Osteocyte (in vitro differentiated cells): Measurements from ENCODE around the gene MYO18B. TPM values are rescaled to one million over a fixed set of nuclear protein-coding genes. Genes with fewer than 3 reads are reported as not detected.

Experiments
- DNase-seq: peaks from one replicate; pipeline ENCODE4 v3.0.0; 2021; ENCODE audit warnings: mixed read lengths; ENCODE audit not compliant: unreplicated experiment; ENCODE audit errors: extremely low spot score
- H3K27ac Mint-ChIP-seq: one replicate; pipeline ENCODE4 v1.8.0; 2021; ENCODE audit warnings: mild to moderate bottlenecking, mixed read lengths; ENCODE audit not compliant: unreplicated experiment
- H3K27me3 Mint-ChIP-seq: one replicate; pipeline ENCODE4 v1.8.0; 2021; ENCODE audit warnings: mixed read lengths; ENCODE audit not compliant: unreplicated experiment
- H3K36me3 Mint-ChIP-seq: one replicate; pipeline ENCODE4 v1.8.0; 2021; ENCODE audit warnings: mixed read lengths; ENCODE audit not compliant: unreplicated experiment
- H3K4me1 Mint-ChIP-seq: one replicate; pipeline ENCODE4 v1.8.0; 2021; ENCODE audit warnings: mixed read lengths; ENCODE audit not compliant: unreplicated experiment
- H3K4me3 Mint-ChIP-seq: one replicate; pipeline ENCODE4 v1.8.0; 2021; ENCODE audit warnings: mild to moderate bottlenecking, moderate library complexity, mixed read lengths; ENCODE audit not compliant: unreplicated experiment
- H3K9me3 Mint-ChIP-seq: one replicate; pipeline ENCODE4 v1.8.0; 2021; ENCODE audit warnings: mixed read lengths; ENCODE audit not compliant: unreplicated experiment
- total RNA-seq: library from RNA; stranded (reverse); gene quantifications from 2 replicates; pipeline ENCODE4 v1.2.1, GENCODE V29; 2021
- TF ChIP-seq, protein P1 (sequence below): fragments of 200-600 bp; sonication (generic); IDR thresholded peaks from 2 replicates; pipeline ENCODE4 v1.5.0; 2021; ENCODE audit warnings: antibody characterized with exemption, mild to moderate bottlenecking, moderate library complexity

MYO18B gene
- total RNA-seq, 1 donor from 2014 or later, result not detected

DNA sequence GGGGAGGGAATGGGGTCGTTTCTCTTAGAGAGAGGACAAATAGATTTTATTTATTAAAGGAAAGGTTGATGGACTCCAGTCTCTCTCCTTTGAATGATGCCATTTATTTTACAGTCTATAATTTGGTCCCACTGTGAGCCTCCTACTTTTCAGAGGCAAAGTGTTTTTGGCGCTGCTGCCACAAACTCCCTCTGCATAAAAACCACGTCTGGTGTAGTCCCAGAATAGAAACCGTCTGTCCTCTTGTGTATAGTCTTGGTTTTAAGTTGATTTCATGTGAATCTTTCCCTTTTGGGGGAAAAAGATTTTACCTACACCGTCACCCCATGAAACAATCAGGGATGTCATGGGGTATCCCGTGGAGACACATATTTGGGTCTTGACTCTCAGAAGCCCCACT lies 283.6 kb downstream of the MYO18B start:
- Mint-ChIP-seq H3K4me1 (no peaks in the 10 kb centered on the region), H3K36me3 (no peaks in the 10 kb centered on the region), H3K9me3 (peaks cover 11% of the 10 kb centered on the region), H3K4me3 (no peak overlapping the region), H3K27me3 (no peaks in the 10 kb centered on the region), H3K27ac (no peak overlapping the region)
- DNase-seq, result no peak
- TF ChIP-seq, protein P1, sequence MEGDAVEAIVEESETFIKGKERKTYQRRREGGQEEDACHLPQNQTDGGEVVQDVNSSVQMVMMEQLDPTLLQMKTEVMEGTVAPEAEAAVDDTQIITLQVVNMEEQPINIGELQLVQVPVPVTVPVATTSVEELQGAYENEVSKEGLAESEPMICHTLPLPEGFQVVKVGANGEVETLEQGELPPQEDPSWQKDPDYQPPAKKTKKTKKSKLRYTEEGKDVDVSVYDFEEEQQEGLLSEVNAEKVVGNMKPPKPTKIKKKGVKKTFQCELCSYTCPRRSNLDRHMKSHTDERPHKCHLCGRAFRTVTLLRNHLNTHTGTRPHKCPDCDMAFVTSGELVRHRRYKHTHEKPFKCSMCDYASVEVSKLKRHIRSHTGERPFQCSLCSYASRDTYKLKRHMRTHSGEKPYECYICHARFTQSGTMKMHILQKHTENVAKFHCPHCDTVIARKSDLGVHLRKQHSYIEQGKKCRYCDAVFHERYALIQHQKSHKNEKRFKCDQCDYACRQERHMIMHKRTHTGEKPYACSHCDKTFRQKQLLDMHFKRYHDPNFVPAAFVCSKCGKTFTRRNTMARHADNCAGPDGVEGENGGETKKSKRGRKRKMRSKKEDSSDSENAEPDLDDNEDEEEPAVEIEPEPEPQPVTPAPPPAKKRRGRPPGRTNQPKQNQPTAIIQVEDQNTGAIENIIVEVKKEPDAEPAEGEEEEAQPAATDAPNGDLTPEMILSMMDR, result no peak

DNA sequence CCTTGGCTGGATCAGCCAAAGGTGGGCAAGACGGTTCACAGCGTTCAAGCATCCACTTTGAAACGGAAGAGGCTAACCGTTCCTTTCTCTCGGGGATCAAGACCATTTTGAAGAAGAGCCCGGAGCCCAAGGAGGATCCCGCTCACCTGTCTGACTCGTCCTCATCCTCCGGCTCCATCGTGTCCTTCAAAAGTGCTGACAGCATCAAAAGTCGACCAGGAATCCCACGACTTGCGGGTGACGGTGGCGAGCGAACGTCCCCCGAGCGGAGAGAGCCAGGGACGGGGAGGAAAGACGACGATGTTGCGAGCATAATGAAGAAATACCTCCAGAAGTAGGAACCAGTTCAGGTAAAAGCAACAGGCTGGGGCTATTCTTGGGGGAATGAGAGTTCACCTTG lies 285.4 kb downstream of the MYO18B start:
- Mint-ChIP-seq H3K4me1 (no peaks in the 10 kb centered on the region), H3K9me3 (peaks cover 7% of the 10 kb centered on the region), H3K27ac (no peak overlapping the region), H3K4me3 (no peak overlapping the region), H3K27me3 (no peaks in the 10 kb centered on the region), H3K36me3 (no peaks in the 10 kb centered on the region)
- TF ChIP-seq, protein P1, result no peak
- DNase-seq, result no peak

DNA sequence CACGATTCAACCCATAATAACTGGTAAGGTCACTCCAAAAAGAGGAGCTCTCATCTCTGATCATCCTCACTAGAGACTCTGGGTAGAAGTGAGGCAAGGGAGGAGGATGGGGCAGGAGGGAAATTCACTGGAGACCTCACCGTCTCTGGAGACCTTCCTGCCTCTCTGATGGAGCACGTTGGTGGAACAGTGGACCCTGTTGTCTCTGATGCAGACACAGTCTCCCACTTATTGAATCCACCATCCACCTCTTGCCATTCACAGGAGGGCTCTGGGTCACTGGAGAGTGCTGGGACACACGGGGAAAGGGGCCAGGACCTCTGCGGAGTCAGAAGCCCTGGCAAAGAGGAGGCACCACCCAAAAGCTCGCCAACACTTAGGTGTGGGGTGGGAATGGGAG lies 289.7 kb downstream of the MYO18B start:
- DNase-seq, result no peak
- H3K27me3 Mint-ChIP-seq, result no peaks in the 10 kb centered on the region
- H3K36me3 Mint-ChIP-seq, result no peaks in the 10 kb centered on the region
- H3K9me3 Mint-ChIP-seq, result peaks cover 21% of the 10 kb centered on the region
- no peaks in the 10 kb centered on the region for H3K4me1 Mint-ChIP-seq
- H3K4me3 Mint-ChIP-seq, result no peak overlapping the region
- no peak overlapping the region for H3K27ac Mint-ChIP-seq
- TF ChIP-seq, protein P1, result no peak

DNA sequence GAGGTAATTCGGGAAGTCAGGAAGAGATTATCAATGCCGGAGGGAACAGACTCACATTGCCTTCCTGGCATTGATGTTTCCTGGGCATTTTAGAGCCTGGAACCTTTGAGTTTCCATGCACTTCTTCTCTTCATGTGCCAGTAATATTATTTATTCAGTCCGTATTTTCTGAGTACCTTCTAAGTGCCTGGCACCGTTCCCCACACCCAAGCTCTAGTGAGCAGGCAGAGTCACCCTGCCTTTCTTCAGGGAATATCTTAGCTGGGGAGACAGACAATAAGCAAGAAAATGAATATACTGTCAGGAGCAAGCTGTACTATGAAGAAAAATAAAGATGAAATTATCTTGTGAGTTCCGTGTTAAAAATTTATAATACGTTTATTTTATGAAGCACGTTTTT lies 291.1 kb downstream of the MYO18B start:
- no peak overlapping the region for H3K27ac Mint-ChIP-seq
- TF ChIP-seq, protein P1, result no peak
- H3K4me3 Mint-ChIP-seq, result no peak overlapping the region
- no peaks in the 10 kb centered on the region for H3K4me1 Mint-ChIP-seq
- H3K27me3 Mint-ChIP-seq, result no peaks in the 10 kb centered on the region
- H3K9me3 Mint-ChIP-seq, result peaks cover 21% of the 10 kb centered on the region
- DNase-seq, result no peak
- no peaks in the 10 kb centered on the region for H3K36me3 Mint-ChIP-seq

DNA sequence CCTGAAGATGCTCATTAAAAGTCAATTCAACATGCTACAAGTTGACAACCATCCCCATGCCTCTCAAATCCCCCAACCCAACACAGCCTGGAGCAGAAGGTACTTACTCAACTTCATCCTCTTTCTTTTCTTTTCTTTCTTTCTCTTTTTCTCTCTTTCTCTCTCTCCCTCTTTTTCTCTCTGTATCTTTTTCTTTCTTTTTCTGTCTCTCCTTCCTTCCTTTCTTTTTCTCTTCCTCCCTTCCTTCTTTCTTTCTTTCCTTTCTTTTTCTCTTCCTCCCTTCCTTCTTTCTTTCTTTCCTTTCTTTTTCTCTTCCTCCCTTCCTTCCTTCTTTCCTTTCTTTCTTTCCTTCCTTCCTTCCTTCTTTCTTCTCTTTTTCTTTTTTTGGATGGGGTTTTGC lies 291.6 kb downstream of the MYO18B start:
- no peaks in the 10 kb centered on the region for H3K27me3 Mint-ChIP-seq
- H3K9me3 Mint-ChIP-seq, result peaks cover 20% of the 10 kb centered on the region
- H3K36me3 Mint-ChIP-seq, result no peaks in the 10 kb centered on the region
- TF ChIP-seq, protein P1, result no peak
- no peak overlapping the region for H3K4me3 Mint-ChIP-seq
- DNase-seq, result no peak
- no peaks in the 10 kb centered on the region for H3K4me1 Mint-ChIP-seq
- no peak overlapping the region for H3K27ac Mint-ChIP-seq
